Cardiac muscle cell (in vitro differentiated cells and primary cell): ENCODE results near the gene POLL. TPM values are rescaled to one million over a fixed set of nuclear protein-coding genes. Genes with fewer than 3 reads are reported as not detected.
"Not testable (repeated sequence)": the region's sequence is repeated elsewhere in the genome, so short reads cannot be mapped to it uniquely, and the experiment has no call there.

Experiments used
- DNase-seq, 2 donors: peaks; one replicate each; pipeline versions ENCODE4 v3.0.0 to v3.0.0-alpha.2; 2010 to 2017; ENCODE audit warnings: low read depth in 1 of 2, low spot score in 1 of 2
- H3K27ac ChIP-seq: fragments of 200-600 bp; sonication (generic); 2 replicates; pipeline ENCODE4 v1.5.1; 2016
- H3K27me3 ChIP-seq: fragments of 200-600 bp; sonication (generic); 2 replicates; pipeline ENCODE4 v1.6.0; 2016; ENCODE audit warnings: control low read depth
- H3K36me3 ChIP-seq: fragments of 200-600 bp; sonication (generic); 2 replicates; pipeline ENCODE4 v1.5.1; 2016; ENCODE audit warnings: control low read depth
- H3K4me1 ChIP-seq: fragments of 200-600 bp; sonication (generic); 2 replicates; pipeline ENCODE4 v1.8.1; 2017; ENCODE audit warnings: low read depth, mild to moderate bottlenecking, mixed run types
- H3K4me3 ChIP-seq: fragments of 200-600 bp; sonication (generic); 2 replicates; pipeline ENCODE4 v1.5.1; 2016; ENCODE audit warnings: mild to moderate bottlenecking
- H3K9me3 ChIP-seq: fragments of 200-600 bp; sonication (generic); 2 replicates; pipeline ENCODE4 v1.5.1; 2017; ENCODE audit warnings: low read depth, mild to moderate bottlenecking, control low read depth
- polyA plus RNA-seq: library from polyadenylated mRNA; unstranded; fragments of >200 nt; fragmentation: Nextera tagmentation; extraction: Ambion mirVana; gene quantifications from 2 replicates; pipeline ENCODE4 v1.2.1, GENCODE V29; 2016
- total RNA-seq: library from RNA; depleted of rRNA; stranded (reverse); fragments of >200 nt; gene quantifications from 2 replicates; pipeline ENCODE4 v1.2.3, GENCODE V29; 2016
- TF ChIP-seq, protein P1 (sequence below): IDR thresholded peaks from 2 replicates; pipeline ENCODE4 v1.5.1; 2012; ENCODE audit warnings: low read depth, mild to moderate bottlenecking, low read length

The POLL gene
- 27.6 and 28.0 TPM in 2 replicates for total RNA-seq
- polyA plus RNA-seq = 41.7 and 43.0 TPM in 2 replicates

DNA sequence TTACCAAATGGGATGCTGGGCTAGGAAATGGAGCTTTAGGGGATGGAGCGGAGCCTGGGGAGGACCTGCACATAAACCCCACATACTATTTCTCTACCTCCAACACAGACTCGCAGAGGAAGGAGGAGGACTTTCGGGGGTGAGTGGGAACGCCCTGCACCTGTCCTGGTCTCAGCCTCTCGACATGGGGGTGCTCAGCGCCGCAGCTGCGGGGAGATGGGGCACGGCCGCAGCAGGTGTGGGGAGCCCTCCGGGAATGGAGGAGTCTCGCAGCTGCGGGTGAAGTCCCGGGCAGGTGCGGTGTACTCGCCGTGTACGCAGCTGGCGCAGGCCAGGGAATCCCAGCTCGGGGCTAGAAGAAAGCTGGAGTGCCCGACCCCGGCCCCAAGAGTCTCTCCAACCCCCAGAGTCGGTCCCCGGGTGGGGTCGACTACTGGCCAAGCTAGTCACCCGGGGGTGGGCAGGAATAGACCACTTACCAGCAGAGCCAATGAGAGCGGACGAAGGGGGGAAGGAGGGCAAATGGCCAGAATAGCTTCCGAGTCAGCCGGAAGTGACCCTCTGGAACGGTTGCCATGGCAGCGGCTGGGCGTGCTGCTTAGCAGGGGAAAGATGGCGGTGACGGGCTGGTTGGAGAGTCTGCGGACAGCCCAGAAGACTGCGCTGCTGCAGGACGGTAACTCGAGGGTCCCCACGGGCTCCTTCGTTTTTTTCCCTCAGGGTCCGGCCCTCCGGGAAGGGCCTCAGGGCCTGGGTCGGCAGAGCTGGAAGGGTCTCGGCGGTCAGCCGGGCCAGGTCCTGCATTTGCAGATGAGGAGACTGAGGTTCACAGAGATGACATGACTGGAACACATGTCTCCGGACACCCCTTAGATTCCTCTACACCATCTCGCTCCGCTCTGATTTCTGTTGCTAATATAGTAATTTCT, at the start of gene POLL, which contains the start of gene DPCD:
POLL (minus strand) TSS at position 533 of the 929 bp plus-strand sequence. CDS start 897 bp downstream, outside the sequence.
DPCD (plus strand) TSS at position 597 of the 929 bp plus-strand sequence; CDS start at position 613, 16 bp downstream.
- H3K27me3 ChIP-seq = no peaks in the 10 kb centered on the region
- peaks cover 8% of the 10 kb centered on the region for H3K36me3 ChIP-seq
- DNase-seq = peak; percentile 96 to 99
- no peaks in the 10 kb centered on the region for H3K9me3 ChIP-seq
- peak within 1 kb of the TSS; percentile 27 for H3K27ac ChIP-seq
- TF ChIP-seq, protein P1, sequence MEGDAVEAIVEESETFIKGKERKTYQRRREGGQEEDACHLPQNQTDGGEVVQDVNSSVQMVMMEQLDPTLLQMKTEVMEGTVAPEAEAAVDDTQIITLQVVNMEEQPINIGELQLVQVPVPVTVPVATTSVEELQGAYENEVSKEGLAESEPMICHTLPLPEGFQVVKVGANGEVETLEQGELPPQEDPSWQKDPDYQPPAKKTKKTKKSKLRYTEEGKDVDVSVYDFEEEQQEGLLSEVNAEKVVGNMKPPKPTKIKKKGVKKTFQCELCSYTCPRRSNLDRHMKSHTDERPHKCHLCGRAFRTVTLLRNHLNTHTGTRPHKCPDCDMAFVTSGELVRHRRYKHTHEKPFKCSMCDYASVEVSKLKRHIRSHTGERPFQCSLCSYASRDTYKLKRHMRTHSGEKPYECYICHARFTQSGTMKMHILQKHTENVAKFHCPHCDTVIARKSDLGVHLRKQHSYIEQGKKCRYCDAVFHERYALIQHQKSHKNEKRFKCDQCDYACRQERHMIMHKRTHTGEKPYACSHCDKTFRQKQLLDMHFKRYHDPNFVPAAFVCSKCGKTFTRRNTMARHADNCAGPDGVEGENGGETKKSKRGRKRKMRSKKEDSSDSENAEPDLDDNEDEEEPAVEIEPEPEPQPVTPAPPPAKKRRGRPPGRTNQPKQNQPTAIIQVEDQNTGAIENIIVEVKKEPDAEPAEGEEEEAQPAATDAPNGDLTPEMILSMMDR = no peak
- peaks cover 8% of the 10 kb centered on the region for H3K4me1 ChIP-seq
- peak within 1 kb of the TSS; percentile 80 for H3K4me3 ChIP-seq

DNA sequence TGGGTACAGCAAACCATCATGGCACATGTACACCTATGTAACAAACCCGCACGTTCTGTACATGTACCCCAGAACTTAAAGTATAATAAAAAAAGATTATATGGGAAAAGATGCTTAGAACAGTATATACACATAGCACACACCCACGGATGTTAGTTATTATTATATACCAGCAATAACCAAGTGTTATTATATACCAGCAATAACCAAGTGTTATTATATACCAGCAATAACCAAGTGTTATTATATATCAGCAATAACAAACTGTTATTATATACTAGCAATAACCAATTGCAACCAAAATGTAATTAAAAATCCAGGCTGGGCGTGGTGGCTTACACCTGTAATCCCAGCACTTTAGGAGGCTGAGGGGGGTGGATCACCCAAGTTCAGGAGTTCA, 45.5 kb upstream of the POLL start:
- DNase-seq, H3K27me3 ChIP-seq, H3K27ac ChIP-seq, H3K4me1 ChIP-seq, H3K9me3 ChIP-seq, H3K4me3 ChIP-seq, H3K36me3 ChIP-seq: not testable (repeated sequence)

DNA sequence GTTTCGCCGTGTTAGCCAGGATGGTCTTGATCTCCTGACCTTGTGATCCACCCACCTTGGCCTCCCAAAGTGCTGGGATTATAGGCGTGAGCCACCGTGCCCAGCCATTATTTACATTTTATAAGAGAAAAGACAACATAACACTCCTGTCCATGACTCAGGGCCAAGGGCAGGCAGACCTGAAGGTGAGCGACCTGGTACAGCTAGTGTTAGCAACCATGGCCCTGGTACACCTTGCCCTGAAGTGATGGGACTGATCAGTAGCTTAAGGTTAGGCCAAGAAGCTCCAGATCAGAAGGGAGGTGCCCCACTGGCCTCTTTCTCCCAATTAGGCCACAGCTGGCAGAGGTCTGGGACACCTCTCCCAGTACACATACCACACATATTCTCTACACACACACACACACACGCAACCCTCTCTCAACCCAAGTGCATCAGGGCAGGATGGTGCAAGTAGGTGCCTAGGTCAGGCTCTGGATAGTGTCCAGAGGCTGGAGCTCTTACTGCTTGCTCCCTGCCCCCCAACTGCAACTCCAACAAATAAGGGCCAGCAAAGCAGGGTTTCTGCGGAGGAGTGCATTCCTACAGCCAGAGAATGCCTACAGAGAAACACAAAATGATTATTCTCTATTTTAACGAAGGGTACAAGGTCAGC, 43.9 kb upstream of the POLL start:
- Histone ChIP-seq H3K27me3 (no peaks in the 10 kb centered on the region), H3K36me3 (no peaks in the 10 kb centered on the region), H3K27ac (peak overlapping the region; percentile 54), H3K9me3 (no peaks in the 10 kb centered on the region), H3K4me3 (no peak overlapping the region), H3K4me1 (no peaks in the 10 kb centered on the region)
- TF ChIP-seq, protein P1 = no peak
- DNase-seq = no peak

DNA sequence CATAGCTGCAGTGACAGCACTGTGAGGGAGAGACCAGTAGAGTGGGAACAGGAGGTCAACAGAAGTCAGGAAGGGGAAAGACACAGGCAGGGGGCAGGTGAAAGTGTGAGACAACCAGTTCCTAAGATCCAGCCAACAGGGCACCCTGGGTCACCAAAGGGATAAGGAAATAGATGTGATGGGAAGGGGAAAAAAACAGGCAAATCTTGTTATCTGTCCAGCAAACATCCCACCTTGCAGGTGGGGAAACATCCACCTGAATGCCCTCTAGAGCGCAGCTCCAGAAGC, 42.5 kb upstream of the POLL start:
- no peaks in the 10 kb centered on the region for H3K4me1 ChIP-seq
- H3K27me3 ChIP-seq = no peaks in the 10 kb centered on the region
- TF ChIP-seq, protein P1 = no peak
- H3K36me3 ChIP-seq = no peaks in the 10 kb centered on the region
- H3K27ac ChIP-seq = no peak overlapping the region
- no peaks in the 10 kb centered on the region for H3K9me3 ChIP-seq
- H3K4me3 ChIP-seq = no peak overlapping the region
- no peak for DNase-seq

DNA sequence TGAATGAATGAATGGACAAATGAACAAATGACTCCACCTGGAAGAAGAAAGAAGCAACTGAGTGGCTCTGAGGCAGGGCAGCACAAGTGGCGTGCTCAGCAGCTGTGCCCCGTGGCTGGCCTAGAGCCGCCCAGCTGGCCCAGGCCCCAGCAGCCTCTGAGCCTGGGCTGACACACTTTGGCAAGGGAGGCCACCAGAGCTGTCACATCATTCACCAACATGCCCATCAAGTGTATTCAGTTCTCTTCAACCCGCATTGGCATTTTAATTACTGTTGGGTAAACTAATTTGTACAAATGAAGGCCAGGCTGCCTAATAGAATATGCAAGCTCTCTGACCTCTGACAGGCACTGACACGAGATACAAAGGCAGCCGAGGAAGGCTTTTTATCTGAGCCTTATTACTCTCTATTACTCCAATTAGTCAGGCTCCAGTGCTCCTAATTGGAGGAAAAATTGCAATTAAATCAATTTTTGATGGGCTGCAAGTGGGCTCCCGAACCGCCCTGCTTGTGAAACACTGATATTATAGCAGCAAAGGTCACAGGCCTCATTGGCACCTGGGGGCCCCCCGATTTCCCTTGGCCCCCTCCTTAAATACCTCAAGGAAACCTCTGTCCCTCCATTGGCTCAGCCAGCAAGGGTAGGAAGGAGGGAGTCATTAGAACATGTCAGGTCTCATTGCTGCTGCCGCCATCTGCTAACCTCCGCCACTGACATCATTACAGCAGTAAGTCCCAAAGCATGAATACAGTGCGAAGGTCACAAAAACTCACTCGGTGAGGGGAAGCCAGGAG, 42.0 kb upstream of the POLL start:
- no peaks in the 10 kb centered on the region for H3K27me3 ChIP-seq
- H3K27ac ChIP-seq = no peak overlapping the region
- TF ChIP-seq, protein P1 = no peak
- no peaks in the 10 kb centered on the region for H3K4me1 ChIP-seq
- H3K9me3 ChIP-seq = no peaks in the 10 kb centered on the region
- no peak for DNase-seq
- H3K36me3 ChIP-seq = no peaks in the 10 kb centered on the region
- H3K4me3 ChIP-seq = no peak overlapping the region
